GM12875 (cell line): ENCODE measurements around the gene SCARF2.

ENCODE experiments used
- H3K4me3 ChIP-seq: one replicate; pipeline ENCODE4 v1.5.1; 2011; ENCODE audit warnings: low read depth, low read length, control low read depth
- CTCF ChIP-seq: IDR thresholded peaks from 2 replicates; pipeline ENCODE4 v1.5.1; 2011; ENCODE audit warnings: low read depth, mild to moderate bottlenecking, control low read depth, inconsistent platforms, low read length, moderate library complexity, borderline replicate concordance; ENCODE audit not compliant: insufficient read depth

The SCARF2 gene

GRCh38 chr22:20450551-20450906 lies 12.9 kb upstream of the SCARF2 start:
- no peak for TF ChIP-seq CTCF

GRCh38 chr22:20449819-20450550 lies 12.4 kb upstream of the SCARF2 start:
- H3K4me3 ChIP-seq, result no peak overlapping the region
- TF ChIP-seq CTCF, result no peak

More at GRCh38 chr22:20450551-20450906, 12.9 kb upstream of the SCARF2 start:
- H3K4me3 ChIP-seq, result no peak overlapping the region

GRCh38 chr22:20448630-20449029 lies 11.0 kb upstream of the SCARF2 start:
- TF ChIP-seq CTCF, result no peak
- H3K4me3 ChIP-seq, result no peak overlapping the region

- no peak for TF ChIP-seq CTCF
- no peak overlapping the region for H3K4me3 ChIP-seq
Observed at GRCh38 chr22:20446383-20446970, 8.9 kb upstream of the SCARF2 start.

GRCh38 chr22:20444325-20444724 lies 6.7 kb upstream of the SCARF2 start:
- no peak for TF ChIP-seq CTCF
- H3K4me3 ChIP-seq, result no peak overlapping the region

GRCh38 chr22:20442485-20443284 lies 5.1 kb upstream of the SCARF2 start:
- no peak for TF ChIP-seq CTCF
- H3K4me3 ChIP-seq, result no peak overlapping the region
